Duodenal mucosa (tissue), 2 donors: ENCODE measurements around the gene TANGO6.

Experiments used
- H3K27ac ChIP-seq: one replicate; pipeline ENCODE4 v1.7.0; 2013; ENCODE audit warnings: low read depth, low read length
- H3K27me3 ChIP-seq, 2 donors: one replicate each; pipeline ENCODE4 v1.7.0; 2013; ENCODE audit warnings: low read length in 2 of 2, control low read depth in 1 of 2; ENCODE audit not compliant: insufficient read depth in 2 of 2, control insufficient read depth in 1 of 2
- H3K36me3 ChIP-seq, 2 donors: one replicate each; pipeline ENCODE4 v1.7.0; 2013; ENCODE audit warnings: low read length in 2 of 2, control low read depth in 1 of 2; ENCODE audit not compliant: insufficient read depth in 2 of 2, control insufficient read depth in 1 of 2
- H3K4me1 ChIP-seq, 2 donors: one replicate each; pipeline ENCODE4 v1.7.0; 2013; ENCODE audit warnings: low read length in 2 of 2, control low read depth in 1 of 2; ENCODE audit not compliant: insufficient read depth in 2 of 2, control insufficient read depth in 1 of 2
- H3K4me3 ChIP-seq, 2 donors: one replicate each; pipeline ENCODE4 v1.7.0; 2013; ENCODE audit warnings: low read length in 2 of 2, low read depth in 1 of 2
- H3K9ac ChIP-seq, 2 donors: one replicate each; pipeline ENCODE4 v1.7.0; 2013; ENCODE audit warnings: low read length in 2 of 2, low read depth in 1 of 2
- H3K9me3 ChIP-seq, 2 donors: one replicate each; pipeline ENCODE4 v1.7.0; 2013; ENCODE audit warnings: low read length in 2 of 2, control low read depth in 1 of 2; ENCODE audit not compliant: control insufficient read depth in 1 of 2

TANGO6 gene

DNA sequence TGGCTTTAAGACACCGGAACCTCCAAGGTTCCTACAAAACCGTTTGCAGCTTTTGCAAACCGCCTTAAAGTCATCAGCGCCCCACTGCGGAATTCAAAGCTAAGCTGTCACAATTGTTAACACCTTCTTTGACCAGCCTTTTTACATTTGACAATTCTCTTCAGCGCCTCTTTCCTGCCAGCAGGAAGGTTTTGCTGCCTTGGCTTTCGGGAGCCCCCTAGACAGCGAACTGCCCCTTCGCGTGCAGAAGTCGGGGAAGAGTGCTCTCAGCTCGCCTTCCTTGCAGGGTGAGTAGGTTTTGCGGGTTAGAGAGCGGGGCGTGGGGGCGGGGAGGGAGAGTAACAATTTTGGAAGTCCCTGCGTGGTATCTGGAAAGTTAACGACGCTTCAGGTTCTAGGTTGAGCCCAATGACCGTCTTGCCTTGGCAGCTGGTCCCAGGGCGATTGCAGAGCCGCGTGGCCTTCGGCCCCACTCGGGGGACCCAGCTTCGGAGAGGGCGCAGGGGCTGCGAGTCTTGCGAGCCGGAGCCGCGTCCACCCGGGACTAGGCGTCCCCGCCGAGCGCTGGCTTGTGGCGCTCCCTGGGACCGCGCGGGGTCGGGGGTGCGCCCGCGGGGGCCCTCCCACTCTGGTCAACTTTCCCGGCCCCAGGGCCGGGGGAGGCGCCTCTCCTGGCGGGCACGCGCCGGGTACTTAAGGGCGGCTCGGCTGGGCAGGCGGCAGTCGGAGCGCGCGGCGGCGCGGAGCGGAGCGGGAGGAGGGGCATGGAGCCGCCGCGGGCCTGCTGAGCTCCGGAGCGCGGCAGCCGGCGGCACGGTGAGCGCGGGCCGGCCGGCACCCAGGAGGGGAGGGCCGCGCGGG lies 262.4 kb downstream of the TANGO6 start, which contains the start of gene HAS3:
Gene HAS3 (plus strand): TSS at position 153 of the 861 bp plus-strand sequence. CDS start 3,743 bp downstream, outside the sequence.
- Histone ChIP-seq H3K4me1 (peaks cover 14 to 17% of the 10 kb centered on the region in 2 donors), H3K9ac (peak within 1 kb of the TSS in 1 of 2 donors; percentile 47), H3K36me3 (peaks cover 14 to 15% of the 10 kb centered on the region in 2 donors), H3K4me3 (peak within 1 kb of the TSS; percentile 73 to 77), H3K9me3 (no peaks in the 10 kb centered on the region), H3K27me3 (peaks cover 5 to 17% of the 10 kb centered on the region in 2 donors), H3K27ac (no peak within 1 kb of the TSS)

GRCh38 chr16:69106491-69107315 lies 263.4 kb downstream of the TANGO6 start:
- peaks cover 14 to 17% of the 10 kb centered on the region in 2 donors for H3K4me1 ChIP-seq
- H3K9me3 ChIP-seq = no peaks in the 10 kb centered on the region
- H3K36me3 ChIP-seq = peaks cover 16 to 20% of the 10 kb centered on the region in 2 donors
- H3K27me3 ChIP-seq = peaks cover 5 to 17% of the 10 kb centered on the region in 2 donors
- H3K9ac ChIP-seq = peak overlapping the region in 1 of 2 donors; percentile 47
- no peak overlapping the region for H3K27ac ChIP-seq
- peak overlapping the region; percentile 62 to 77 for H3K4me3 ChIP-seq

- H3K36me3 ChIP-seq = peaks cover 16 to 26% of the 10 kb centered on the region in 2 donors
- H3K4me1 ChIP-seq = peaks cover 14 to 17% of the 10 kb centered on the region in 2 donors
- peak overlapping the region; percentile 25 to 47 for H3K9ac ChIP-seq
- H3K27me3 ChIP-seq = peaks cover 5 to 17% of the 10 kb centered on the region in 2 donors
- H3K9me3 ChIP-seq = no peaks in the 10 kb centered on the region
- H3K4me3 ChIP-seq = peak overlapping the region; percentile 62 to 77
- no peak overlapping the region for H3K27ac ChIP-seq
Measured at GRCh38 chr16:69107316-69107962, 264.1 kb downstream of the TANGO6 start.

DNA sequence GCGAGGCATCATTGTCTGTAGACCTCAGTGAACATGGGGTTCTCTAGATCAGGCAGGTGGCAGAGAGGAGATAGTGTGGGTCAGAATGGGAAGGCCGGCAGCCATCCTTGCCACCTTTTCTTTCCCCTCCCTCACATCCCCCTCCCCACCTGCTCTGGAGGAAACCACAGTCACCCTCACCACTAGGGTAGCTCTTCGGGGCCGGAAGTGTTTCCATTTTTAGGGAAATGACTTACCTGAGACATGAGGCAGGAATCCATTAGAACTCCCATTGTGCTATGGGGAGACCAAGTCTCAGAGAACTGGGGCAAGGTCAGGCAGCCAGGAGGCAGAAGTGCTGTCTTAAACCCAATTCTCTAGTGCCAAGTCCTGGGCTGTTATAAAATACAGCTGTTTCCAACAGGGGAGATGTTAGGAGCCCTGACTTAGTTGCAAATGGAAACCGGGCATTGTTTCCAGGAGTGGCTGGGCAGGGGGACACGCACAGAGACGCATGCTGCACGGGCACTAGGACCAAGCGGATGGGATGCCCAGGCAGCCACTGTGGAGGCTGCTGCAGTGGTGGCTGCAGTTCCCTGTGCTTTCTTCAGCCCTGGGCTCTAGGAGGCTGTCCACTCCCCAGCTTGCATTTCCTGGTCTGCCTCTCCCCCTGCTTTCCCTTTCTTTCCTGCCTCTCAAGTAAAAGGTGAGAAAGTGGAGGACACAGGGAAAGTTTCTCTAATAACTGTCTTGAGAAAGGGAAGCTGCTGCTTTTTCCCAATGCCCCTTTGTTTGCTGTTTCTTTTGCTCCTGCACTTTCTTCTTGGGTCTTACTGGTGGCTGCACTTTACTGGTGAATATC lies 265.0 kb downstream of the TANGO6 start:
- Histone ChIP-seq H3K27me3 (peaks cover 5 to 17% of the 10 kb centered on the region in 2 donors), H3K27ac (no peak overlapping the region), H3K9ac (peak overlapping the region in 1 of 2 donors; percentile 25), H3K4me3 (peak overlapping the region; percentile 62 to 77), H3K4me1 (peaks cover 14 to 17% of the 10 kb centered on the region in 2 donors), H3K36me3 (peaks cover 16 to 32% of the 10 kb centered on the region in 2 donors), H3K9me3 (no peaks in the 10 kb centered on the region)

GRCh38 chr16:69108905-69109252 lies 265.5 kb downstream of the TANGO6 start:
- Histone ChIP-seq H3K4me1 (peaks cover 14 to 17% of the 10 kb centered on the region in 2 donors), H3K27ac (no peak overlapping the region), H3K9me3 (no peaks in the 10 kb centered on the region), H3K4me3 (no peak overlapping the region), H3K27me3 (peaks cover 5 to 17% of the 10 kb centered on the region in 2 donors), H3K9ac (no peak overlapping the region), H3K36me3 (peaks cover 20 to 38% of the 10 kb centered on the region in 2 donors)

- peaks cover 14 to 17% of the 10 kb centered on the region in 2 donors for H3K4me1 ChIP-seq
- H3K4me3 ChIP-seq = no peak overlapping the region
- H3K36me3 ChIP-seq = peaks cover 28 to 46% of the 10 kb centered on the region in 2 donors
- no peak overlapping the region for H3K27ac ChIP-seq
- H3K9ac ChIP-seq = no peak overlapping the region
- peaks cover 5 to 17% of the 10 kb centered on the region in 2 donors for H3K27me3 ChIP-seq
- H3K9me3 ChIP-seq = no peaks in the 10 kb centered on the region
Measured at GRCh38 chr16:69109486-69110270, 266.3 kb downstream of the TANGO6 start.

GRCh38 chr16:69110406-69110805 lies 267.1 kb downstream of the TANGO6 start:
- H3K4me3 ChIP-seq = no peak overlapping the region
- peaks cover 30 to 53% of the 10 kb centered on the region in 2 donors for H3K36me3 ChIP-seq
- H3K4me1 ChIP-seq = peaks cover 12 to 17% of the 10 kb centered on the region in 2 donors

GRCh38 chr16:69111216-69111875 lies 268.0 kb downstream of the TANGO6 start:
- Histone ChIP-seq H3K9ac (no peak overlapping the region), H3K36me3 (peaks cover 30 to 62% of the 10 kb centered on the region in 2 donors), H3K9me3 (no peaks in the 10 kb centered on the region), H3K27me3 (peaks cover 5 to 12% of the 10 kb centered on the region in 2 donors), H3K27ac (no peak overlapping the region), H3K4me3 (no peak overlapping the region), H3K4me1 (peaks cover 7 to 17% of the 10 kb centered on the region in 2 donors)

More at GRCh38 chr16:69110406-69110805, 267.1 kb downstream of the TANGO6 start:
- Histone ChIP-seq H3K27ac (no peak overlapping the region), H3K27me3 (peaks cover 5 to 15% of the 10 kb centered on the region in 2 donors), H3K9ac (no peak overlapping the region), H3K9me3 (no peaks in the 10 kb centered on the region)
